ENCODE measurements around the gene PCBP3.
"Not testable (repeated sequence)": the region's sequence is repeated elsewhere in the genome, so short reads cannot be mapped to it uniquely, and the experiment has no call there.

Gene PCBP3

GRCh38 chr21:45831991-45832740 lies 188.6 kb downstream of the PCBP3 start:
- no peak for TF ChIP-seq MYC (IDR thresholded peaks at IDR 0.05; ENCODE audit: low read depth, low read length)
- no peak for TF ChIP-seq CTCF (IDR thresholded peaks at IDR 0.05; ENCODE audit: low read depth, low read length)
- TF ChIP-seq MAX (IDR thresholded peaks at IDR 0.05; ENCODE audit: low read depth, low read length): no peak
- no peak for TF ChIP-seq POLR2A (IDR thresholded peaks at IDR 0.05; ENCODE audit: extremely low read depth, insufficient read length)
- H3K4me3 ChIP-seq (ENCODE audit: low read depth, low read length): no peak overlapping the region
- DNase-seq (ENCODE audit: low read depth): peak; percentile 20

- peak; percentile 46 for DNase-seq (ENCODE audit: low read depth)
- not testable (repeated sequence) for H3K4me3 ChIP-seq (ENCODE audit: low read depth, low read length)
Measured at GRCh38 chr21:45832741-45833235, 189.3 kb downstream of the PCBP3 start.

GRCh38 chr21:45833414-45833813 lies 189.9 kb downstream of the PCBP3 start:
- TF ChIP-seq CTCF (IDR thresholded peaks at IDR 0.05; ENCODE audit: low read depth, low read length) (no peak), MYC (IDR thresholded peaks at IDR 0.05; ENCODE audit: low read depth, low read length) (no peak), POLR2A (IDR thresholded peaks at IDR 0.05; ENCODE audit: extremely low read depth, insufficient read length) (no peak), MAX (IDR thresholded peaks at IDR 0.05; ENCODE audit: low read depth, low read length) (no peak)
- H3K4me3 ChIP-seq (ENCODE audit: low read depth, low read length): no peak overlapping the region
- no peak for DNase-seq (ENCODE audit: low read depth)

- DNase-seq (ENCODE audit: low read depth): no peak
- H3K4me3 ChIP-seq (ENCODE audit: low read depth, low read length): no peak overlapping the region
- TF ChIP-seq MAX (IDR thresholded peaks at IDR 0.05; ENCODE audit: low read depth, low read length) (no peak), MYC (IDR thresholded peaks at IDR 0.05; ENCODE audit: low read depth, low read length) (no peak), CTCF (IDR thresholded peaks at IDR 0.05; ENCODE audit: low read depth, low read length) (no peak), POLR2A (IDR thresholded peaks at IDR 0.05; ENCODE audit: extremely low read depth, insufficient read length) (no peak)
Measured at GRCh38 chr21:45834026-45834715, 190.6 kb downstream of the PCBP3 start.

GRCh38 chr21:45834821-45835293 lies 191.3 kb downstream of the PCBP3 start:
- no peak overlapping the region for H3K4me3 ChIP-seq (ENCODE audit: low read depth, low read length)
- TF ChIP-seq CTCF (IDR thresholded peaks at IDR 0.05; ENCODE audit: low read depth, low read length) (no peak), POLR2A (IDR thresholded peaks at IDR 0.05; ENCODE audit: extremely low read depth, insufficient read length) (no peak)
- DNase-seq (ENCODE audit: low read depth): no peak

- no peak for DNase-seq (ENCODE audit: low read depth)
- TF ChIP-seq MYC (IDR thresholded peaks at IDR 0.05; ENCODE audit: low read depth, low read length) (no peak), POLR2A (IDR thresholded peaks at IDR 0.05; ENCODE audit: extremely low read depth, insufficient read length) (no peak), MAX (IDR thresholded peaks at IDR 0.05; ENCODE audit: low read depth, low read length) (no peak), CTCF (IDR thresholded peaks at IDR 0.05; ENCODE audit: low read depth, low read length) (no peak)
- no peak overlapping the region for H3K4me3 ChIP-seq (ENCODE audit: low read depth, low read length)
Measured at GRCh38 chr21:45835301-45836267, 192.1 kb downstream of the PCBP3 start.
